BJ (cell line): Measurements from ENCODE around the gene C11orf42. TPM values are rescaled to one million over a fixed set of nuclear protein-coding genes. Genes with fewer than 3 reads are reported as not detected.

Experiments
- CTCF ChIA-PET: fragments of 350-600 bp; formaldehyde crosslinking; extraction: SDS; loops from one replicate; lab custom pipeline; 2021; ENCODE audit warnings: antibody characterized with exemption, inconsistent platforms; lab: Yijun Ruan, JAX
- POLR2A ChIA-PET: fragments of 300-600 bp; sonication (Branson Sonifier 250); formaldehyde crosslinking; extraction: SDS; loops from one replicate; lab custom pipeline; 2021; ENCODE audit warnings: antibody characterized with exemption; lab: Charles Lee
- DNase-seq: peaks from one replicate; pipeline ENCODE4 v3.0.0-alpha.2; 2011; ENCODE audit warnings: low read depth
- H3K27me3 ChIP-seq: 2 replicates; pipeline ENCODE4 v1.6.0; 2011; ENCODE audit warnings: low read length; ENCODE audit not compliant: control insufficient read depth, insufficient read depth
- H3K36me3 ChIP-seq: 2 replicates; pipeline ENCODE4 v1.5.1; 2011; ENCODE audit warnings: low read length; ENCODE audit not compliant: control insufficient read depth, insufficient read depth
- H3K4me3 ChIP-seq: 2 replicates; pipeline ENCODE4 v1.5.1; 2011; ENCODE audit warnings: low read depth, mild to moderate bottlenecking, control low read depth, low read length
- CTCF ChIP-seq: IDR thresholded peaks from 2 replicates; pipeline ENCODE4 v1.5.1; 2011; ENCODE audit warnings: low read depth, mild to moderate bottlenecking, control low read depth, inconsistent platforms, low read length, moderate library complexity; ENCODE audit not compliant: insufficient read depth
- polyA plus RNA-seq: library from polyadenylated mRNA; depleted of rRNA; stranded (reverse); fragments of >200 nt; gene quantifications from 2 replicates; pipeline ENCODE4 v1.2.3, GENCODE V29; 2011; rRNA removed

Gene C11orf42
- polyA plus RNA-seq, 1 experiment = not detected

GRCh38 chr11:6260207-6260726, 54.9 kb downstream of the C11orf42 start:
- no peak for DNase-seq
- CTCF ChIA-PET = interaction anchor here (0.7 to 3.4 kb wide), 6 partner anchors 9 to 103 kb away, joined by 3 to 13 read pairs (median 4); no protein-coding TSS in a partner anchor
- TF ChIP-seq CTCF = no peak
- H3K36me3 ChIP-seq = no peaks in the 10 kb centered on the region
- peaks cover 38% of the 10 kb centered on the region for H3K27me3 ChIP-seq
- no peak overlapping the region for H3K4me3 ChIP-seq
- POLR2A ChIA-PET = no interaction called here

Other genes with a start within 250 kb of the C11orf42 start
- gene OR56A5, start 237.1 kb upstream of the C11orf42 start, polyA plus RNA-seq = not detected in 2 replicates
- not detected in 2 replicates for gene OR52L1, start 218.6 kb upstream of the C11orf42 start, polyA plus RNA-seq
- gene OR56A4, start 198.6 kb upstream of the C11orf42 start, polyA plus RNA-seq = not detected in 2 replicates
- gene OR56A1, start 174.8 kb upstream of the C11orf42 start, polyA plus RNA-seq = not detected in 2 replicates
- not detected in 2 replicates for gene OR56B4, start 97.9 kb upstream of the C11orf42 start, polyA plus RNA-seq
- not detected in 2 replicates for gene OR52B2, start 35.2 kb upstream of the C11orf42 start, polyA plus RNA-seq
- gene OR52W1, start 6.3 kb upstream of the C11orf42 start, polyA plus RNA-seq = not detected in 2 replicates
- 22.1 and 30.6 TPM in 2 replicates for gene FHIP1B, start 29.1 kb downstream of the C11orf42 start, polyA plus RNA-seq
- 0.11 TPM in 1 of 2 replicates, not detected in the other for gene CNGA4, start 33.5 kb downstream of the C11orf42 start, polyA plus RNA-seq
- gene CCKBR, start 54.3 kb downstream of the C11orf42 start, polyA plus RNA-seq = not detected in 2 replicates
- 81.8 and 134 TPM in 2 replicates for gene CAVIN3, start 114.9 kb downstream of the C11orf42 start, polyA plus RNA-seq
- 76.1 and 118 TPM in 2 replicates for gene SMPD1, start 184.9 kb downstream of the C11orf42 start, polyA plus RNA-seq
- 39.5 and 62.5 TPM in 2 replicates for gene APBB1, start 213.5 kb downstream of the C11orf42 start, polyA plus RNA-seq
- gene HPX, start 235.4 kb downstream of the C11orf42 start, polyA plus RNA-seq = 0.82 and 0.87 TPM in 2 replicates